ENCODE results near the gene TBC1D8.
A peak's percentile ranks its signal among the peaks of the same experiment; 100 is the strongest.

Gene TBC1D8

GRCh38 chr2:101125808-101126207 is 25.4 kb downstream of the TBC1D8 start:
- DNase-seq (ENCODE audit: low read depth): no peak
- H3K4me3 ChIP-seq (ENCODE audit: low read depth, low read length): no peak overlapping the region
- no peak for TF ChIP-seq CTCF (IDR thresholded peaks at IDR 0.05; ENCODE audit: control insufficient read depth, extremely low read depth, insufficient read depth)

GRCh38 chr2:101125374-101125773 is 25.8 kb downstream of the TBC1D8 start:
- TF ChIP-seq CTCF (IDR thresholded peaks at IDR 0.05; ENCODE audit: control insufficient read depth, extremely low read depth, insufficient read depth): no peak
- DNase-seq (ENCODE audit: low read depth): no peak
- no peak overlapping the region for H3K4me3 ChIP-seq (ENCODE audit: low read depth, low read length)

- DNase-seq (ENCODE audit: low read depth): no peak
- no peak for TF ChIP-seq CTCF (IDR thresholded peaks at IDR 0.05; ENCODE audit: control insufficient read depth, extremely low read depth, insufficient read depth)
- no peak overlapping the region for H3K4me3 ChIP-seq (ENCODE audit: low read depth, low read length)
Observed at GRCh38 chr2:101124643-101125366, 26.4 kb downstream of the TBC1D8 start.

GRCh38 chr2:101123795-101124471 is 27.2 kb downstream of the TBC1D8 start:
- no peak for DNase-seq (ENCODE audit: low read depth)
- TF ChIP-seq CTCF (IDR thresholded peaks at IDR 0.05; ENCODE audit: control insufficient read depth, extremely low read depth, insufficient read depth): no peak
- no peak overlapping the region for H3K4me3 ChIP-seq (ENCODE audit: low read depth, low read length)

GRCh38 chr2:101121174-101121573 is 30.0 kb downstream of the TBC1D8 start:
- H3K4me3 ChIP-seq (ENCODE audit: low read depth, low read length): no peak overlapping the region
- DNase-seq (ENCODE audit: low read depth): no peak
- no peak for TF ChIP-seq CTCF (IDR thresholded peaks at IDR 0.05; ENCODE audit: control insufficient read depth, extremely low read depth, insufficient read depth)

- H3K4me3 ChIP-seq (ENCODE audit: low read depth, low read length): no peak overlapping the region
- peak; percentile 95 for DNase-seq (ENCODE audit: low read depth)
- no peak for TF ChIP-seq CTCF (IDR thresholded peaks at IDR 0.05; ENCODE audit: control insufficient read depth, extremely low read depth, insufficient read depth)
Observed at GRCh38 chr2:101120124-101120996, 30.8 kb downstream of the TBC1D8 start.

Data from LNCaP clone FGC (cell line).